Measurements from ENCODE around the gene KLHL10. TPM values are rescaled to one million over a fixed set of nuclear protein-coding genes. Genes with fewer than 3 reads are reported as not detected.

Gene KLHL10
- total and polyA plus RNA-seq, 2 of the 13 experiments (the other 11 are each of a cell fraction or from before 2014, with no cell fraction given), result 0.04 to 0.08 TPM

DNA sequence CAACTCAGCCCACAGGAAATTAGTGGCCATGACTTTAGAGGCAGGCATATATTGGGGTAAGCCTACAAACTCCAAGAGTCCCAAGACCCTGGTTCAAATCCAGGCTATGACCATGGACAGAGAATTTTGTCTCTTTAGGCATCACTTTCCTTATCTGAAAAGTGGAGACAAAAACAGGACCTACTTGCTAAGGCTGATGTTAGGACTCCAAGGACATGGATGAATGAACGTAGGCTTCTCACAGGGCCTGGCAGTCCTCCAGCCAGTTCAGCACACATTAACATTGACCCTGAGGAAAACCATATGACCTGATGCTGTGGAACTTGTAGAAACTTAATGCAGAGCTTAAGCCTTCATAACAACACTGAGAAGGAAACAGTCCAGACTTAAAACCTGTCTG, 23.4 kb upstream of the KLHL10 start (continued):
- TF ChIP-seq, protein P1, sequence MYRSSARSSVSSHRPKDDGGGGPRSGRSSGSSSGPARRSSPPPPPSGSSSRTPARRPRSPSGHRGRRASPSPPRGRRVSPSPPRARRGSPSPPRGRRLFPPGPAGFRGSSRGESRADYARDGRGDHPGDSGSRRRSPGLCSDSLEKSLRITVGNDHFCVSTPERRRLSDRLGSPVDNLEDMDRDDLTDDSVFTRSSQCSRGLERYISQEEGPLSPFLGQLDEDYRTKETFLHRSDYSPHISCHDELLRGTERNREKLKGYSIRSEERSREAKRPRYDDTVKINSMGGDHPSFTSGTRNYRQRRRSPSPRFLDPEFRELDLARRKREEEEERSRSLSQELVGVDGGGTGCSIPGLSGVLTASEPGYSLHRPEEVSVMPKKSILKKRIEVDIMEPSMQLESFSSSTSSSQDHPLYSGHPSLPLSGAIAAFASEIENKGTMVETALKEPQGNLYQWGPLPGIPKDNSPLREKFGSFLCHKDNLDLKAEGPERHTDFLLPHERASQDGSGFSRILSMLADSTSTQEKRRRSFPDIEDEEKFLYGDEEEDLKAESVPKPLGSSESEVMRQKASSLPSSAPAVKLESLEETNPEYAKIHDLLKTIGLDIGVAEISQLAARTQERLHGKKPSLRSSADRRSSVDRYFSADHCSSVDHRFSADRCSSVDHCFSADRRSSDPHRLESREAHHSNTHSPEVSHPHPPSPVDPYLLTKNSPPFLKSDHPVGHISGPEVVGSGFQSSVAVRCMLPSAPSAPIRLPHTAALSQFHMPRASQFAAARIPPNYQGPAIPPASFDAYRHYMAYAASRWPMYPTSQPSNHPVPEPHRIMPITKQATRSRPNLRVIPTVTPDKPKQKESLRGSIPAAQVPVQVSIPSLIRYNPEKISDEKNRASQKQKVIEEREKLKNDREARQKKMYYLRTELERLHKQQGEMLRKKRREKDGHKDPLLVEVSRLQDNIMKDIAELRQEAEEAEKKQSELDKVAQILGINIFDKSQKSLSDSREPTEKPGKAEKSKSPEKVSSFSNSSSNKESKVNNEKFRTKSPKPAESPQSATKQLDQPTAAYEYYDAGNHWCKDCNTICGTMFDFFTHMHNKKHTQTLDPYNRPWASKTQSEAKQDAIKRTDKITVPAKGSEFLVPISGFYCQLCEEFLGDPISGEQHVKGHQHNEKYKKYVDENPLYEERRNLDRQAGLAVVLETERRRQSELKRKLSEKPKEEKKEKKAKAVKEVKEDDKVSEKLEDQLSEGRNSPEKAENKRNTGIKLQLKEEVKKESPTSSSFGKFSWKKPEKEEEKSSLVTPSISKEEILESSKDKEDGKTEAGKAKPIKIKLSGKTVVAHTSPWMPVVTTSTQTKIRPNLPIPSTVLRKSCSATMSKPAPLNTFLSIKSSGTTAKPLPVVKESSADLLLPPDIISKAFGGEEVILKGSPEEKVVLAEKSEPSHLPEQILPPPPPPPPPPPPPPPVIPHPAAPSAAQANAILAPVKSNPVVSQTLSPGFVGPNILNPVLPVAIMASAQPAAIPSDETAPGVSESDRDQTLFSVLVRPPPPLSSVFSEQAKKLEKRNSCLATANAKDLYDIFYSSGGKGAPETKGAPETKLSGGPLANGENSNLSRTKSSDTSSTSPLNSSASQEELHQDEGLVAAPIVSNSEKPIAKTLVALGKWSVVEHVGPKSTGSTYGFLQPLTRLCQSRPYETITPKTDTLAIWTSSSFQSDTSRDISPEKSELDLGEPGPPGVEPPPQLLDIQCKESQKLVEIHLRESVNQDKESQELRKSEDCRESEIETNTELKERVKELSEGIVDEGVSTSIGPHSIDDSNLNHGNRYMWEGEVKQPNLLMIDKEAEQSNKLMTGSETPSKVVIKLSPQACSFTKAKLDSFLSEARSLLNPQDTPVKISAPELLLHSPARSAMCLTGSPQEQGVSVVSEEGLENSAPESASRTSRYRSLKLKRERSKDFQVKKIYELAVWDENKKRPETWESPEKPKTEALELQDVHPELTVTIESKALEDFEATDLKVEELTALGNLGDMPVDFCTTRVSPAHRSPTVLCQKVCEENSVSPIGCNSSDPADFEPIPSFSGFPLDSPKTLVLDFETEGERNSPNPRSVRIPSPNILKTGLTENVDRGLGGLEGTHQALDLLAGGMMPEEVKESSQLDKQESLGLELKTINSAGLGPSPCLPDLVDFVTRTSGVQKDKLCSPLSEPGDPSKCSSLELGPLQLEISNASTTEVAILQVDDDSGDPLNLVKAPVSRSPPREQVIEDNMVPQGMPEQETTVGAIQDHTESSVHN (CRISPR knock-in tag; IDR thresholded peaks at IDR 0.05), result no peak
- no peak for TF ChIP-seq ZBTB34 (CRISPR knock-in tag; IDR thresholded peaks at IDR 0.05)
- TF ChIP-seq SRF (IDR thresholded peaks at IDR 0.05; ENCODE audit: low read depth, low read length), result no peak
- TF ChIP-seq MAZ (IDR thresholded peaks at IDR 0.05; ENCODE audit: borderline replicate concordance, low read depth, low read length), result no peak
- no peak for TF ChIP-seq MAZ (CRISPR knock-in tag; IDR thresholded peaks at IDR 0.05; ENCODE audit: low read depth)
- TF ChIP-seq, protein P2, sequence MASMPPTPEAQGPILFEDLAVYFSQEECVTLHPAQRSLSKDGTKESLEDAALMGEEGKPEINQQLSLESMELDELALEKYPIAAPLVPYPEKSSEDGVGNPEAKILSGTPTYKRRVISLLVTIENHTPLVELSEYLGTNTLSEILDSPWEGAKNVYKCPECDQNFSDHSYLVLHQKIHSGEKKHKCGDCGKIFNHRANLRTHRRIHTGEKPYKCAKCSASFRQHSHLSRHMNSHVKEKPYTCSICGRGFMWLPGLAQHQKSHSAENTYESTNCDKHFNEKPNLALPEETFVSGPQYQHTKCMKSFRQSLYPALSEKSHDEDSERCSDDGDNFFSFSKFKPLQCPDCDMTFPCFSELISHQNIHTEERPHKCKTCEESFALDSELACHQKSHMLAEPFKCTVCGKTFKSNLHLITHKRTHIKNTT (CRISPR knock-in tag; IDR thresholded peaks at IDR 0.05), result no peak
- TF ChIP-seq ZNF256 (CRISPR knock-in tag; conservative IDR thresholded peaks at IDR 0.05), result 0 out of 2 replicates have a peak, but pooled peaks have one; percentile 3
- no peak for TF ChIP-seq ESRRA (CRISPR knock-in tag; IDR thresholded peaks at IDR 0.05; ENCODE audit: low read depth)
- TF ChIP-seq ZNF280D (CRISPR knock-in tag; IDR thresholded peaks at IDR 0.05), result no peak
- no peak for TF ChIP-seq BORCS8-MEF2B (CRISPR knock-in tag; IDR thresholded peaks at IDR 0.05)
- TF ChIP-seq ZNF124 (CRISPR knock-in tag; IDR thresholded peaks at IDR 0.05), result 0 out of 2 replicates have a peak, but pooled peaks have one; percentile 29
